Suprapubic skin (tissue), 3 donors: Measurements from ENCODE around the gene C2orf49.

ENCODE experiments used
- CTCF ChIP-seq, 2 donors: fragments of 200-600 bp in 1 of 2; fragments of 450-650 bp in 1 of 2; sonication (generic) in 1 of 2; IDR thresholded peaks; one replicate each; pipeline ENCODE4 v1.5.1; 2016 to 2019; ENCODE audit warnings: antibody characterized with exemption in 2 of 2, mild to moderate bottlenecking in 1 of 2, moderate library complexity in 1 of 2
- EP300 ChIP-seq: sonication (generic); formaldehyde crosslinking; IDR thresholded peaks from one replicate; pipeline ENCODE4 v1.6.1; 2017; ENCODE audit warnings: antibody characterized with exemption
- POLR2A ChIP-seq, 2 donors: fragments of 450-650 bp; IDR thresholded peaks; one replicate each; pipeline ENCODE4 v1.6.1; 2017; ENCODE audit warnings: antibody characterized with exemption in 2 of 2, mild to moderate bottlenecking in 2 of 2, moderate library complexity in 2 of 2

GRCh38 chr2:105382177-105382576 lies 44.8 kb downstream of the C2orf49 start:
- TF ChIP-seq POLR2A (IDR thresholded peaks at IDR 0.05) (no peak), CTCF (IDR thresholded peaks at IDR 0.05) (no peak), EP300 (no peak)
